ENCODE results near the gene ACKR3.

Gene ACKR3

GRCh38 chr2:236576953-236577352, 7.3 kb downstream of the ACKR3 start:
- no peak for DNase-seq (ENCODE audit: low read depth)
- H3K4me3 ChIP-seq (ENCODE audit: low read depth, low read length), result no peak overlapping the region
- TF ChIP-seq, protein P1, sequence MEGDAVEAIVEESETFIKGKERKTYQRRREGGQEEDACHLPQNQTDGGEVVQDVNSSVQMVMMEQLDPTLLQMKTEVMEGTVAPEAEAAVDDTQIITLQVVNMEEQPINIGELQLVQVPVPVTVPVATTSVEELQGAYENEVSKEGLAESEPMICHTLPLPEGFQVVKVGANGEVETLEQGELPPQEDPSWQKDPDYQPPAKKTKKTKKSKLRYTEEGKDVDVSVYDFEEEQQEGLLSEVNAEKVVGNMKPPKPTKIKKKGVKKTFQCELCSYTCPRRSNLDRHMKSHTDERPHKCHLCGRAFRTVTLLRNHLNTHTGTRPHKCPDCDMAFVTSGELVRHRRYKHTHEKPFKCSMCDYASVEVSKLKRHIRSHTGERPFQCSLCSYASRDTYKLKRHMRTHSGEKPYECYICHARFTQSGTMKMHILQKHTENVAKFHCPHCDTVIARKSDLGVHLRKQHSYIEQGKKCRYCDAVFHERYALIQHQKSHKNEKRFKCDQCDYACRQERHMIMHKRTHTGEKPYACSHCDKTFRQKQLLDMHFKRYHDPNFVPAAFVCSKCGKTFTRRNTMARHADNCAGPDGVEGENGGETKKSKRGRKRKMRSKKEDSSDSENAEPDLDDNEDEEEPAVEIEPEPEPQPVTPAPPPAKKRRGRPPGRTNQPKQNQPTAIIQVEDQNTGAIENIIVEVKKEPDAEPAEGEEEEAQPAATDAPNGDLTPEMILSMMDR (IDR thresholded peaks at IDR 0.05; ENCODE audit: insufficient read depth, low read depth, low read length, missing control alignments), result no peak

- no peak for DNase-seq (ENCODE audit: low read depth)
- H3K4me3 ChIP-seq (ENCODE audit: low read depth, low read length), result no peak overlapping the region
- TF ChIP-seq, protein P1 (IDR thresholded peaks at IDR 0.05; ENCODE audit: insufficient read depth, low read depth, low read length, missing control alignments), result no peak
Observed at GRCh38 chr2:236577481-236578410, 8.1 kb downstream of the ACKR3 start.

DNA sequence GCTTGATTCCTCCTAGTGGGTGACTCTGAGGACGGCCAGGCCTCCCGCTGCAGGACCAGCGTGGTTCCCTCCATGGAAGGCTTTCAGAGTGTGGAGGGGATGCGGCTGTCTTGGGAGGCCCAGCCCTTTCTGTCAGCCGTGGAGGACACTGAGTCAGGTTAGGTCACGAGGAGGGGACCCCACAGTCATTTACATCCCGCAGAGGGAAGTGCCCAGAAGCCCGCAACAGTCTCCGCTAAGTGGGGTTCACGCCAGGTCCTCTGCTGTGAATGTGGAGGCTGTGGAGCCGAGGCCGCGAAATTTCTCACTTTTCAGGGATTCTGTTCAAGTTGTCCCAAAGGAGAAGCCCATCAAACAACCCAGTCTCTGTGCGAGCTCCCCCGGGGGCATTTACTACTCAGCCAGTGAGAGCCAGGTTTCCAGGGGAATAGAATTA, 8.8 kb downstream of the ACKR3 start:
- DNase-seq (ENCODE audit: low read depth), result no peak
- TF ChIP-seq, protein P1 (IDR thresholded peaks at IDR 0.05; ENCODE audit: insufficient read depth, low read depth, low read length, missing control alignments), result no peak
- H3K4me3 ChIP-seq (ENCODE audit: low read depth, low read length), result no peak overlapping the region

DNA sequence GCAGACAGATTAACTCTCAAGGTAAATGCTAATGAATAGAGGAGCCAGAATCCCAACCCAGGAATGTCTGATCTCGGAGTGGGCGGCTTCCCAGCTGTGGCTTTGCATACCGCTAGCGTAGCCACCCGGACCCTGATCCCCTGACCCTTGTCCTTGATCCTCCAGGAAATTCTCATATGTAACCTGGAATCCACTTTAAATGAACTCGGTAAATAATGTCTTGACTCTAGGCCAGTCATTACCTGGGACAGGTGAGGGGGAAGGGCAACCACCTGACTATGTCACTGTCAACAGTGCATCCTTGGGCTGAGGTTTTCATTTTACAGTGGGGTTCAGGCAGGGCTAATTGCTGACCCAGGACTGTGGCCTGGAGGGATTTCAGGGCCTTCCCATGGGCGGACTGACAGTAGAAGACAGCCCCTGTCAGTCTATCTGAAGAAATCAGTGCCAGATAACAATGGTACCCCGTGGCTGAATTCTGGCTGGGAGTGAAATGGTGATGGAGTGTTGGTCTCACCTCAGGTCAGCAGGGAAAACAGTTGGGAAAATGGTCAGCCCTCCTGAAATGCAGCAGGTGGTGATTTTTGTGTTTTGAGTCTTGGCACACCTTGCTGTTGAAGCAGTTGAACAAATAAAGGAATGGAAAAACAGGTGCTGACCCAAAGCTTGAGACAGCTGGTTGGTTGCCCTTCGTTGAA, 9.6 kb downstream of the ACKR3 start:
- H3K4me3 ChIP-seq (ENCODE audit: low read depth, low read length), result no peak overlapping the region
- TF ChIP-seq, protein P1 (IDR thresholded peaks at IDR 0.05; ENCODE audit: insufficient read depth, low read depth, low read length, missing control alignments), result no peak
- no peak for DNase-seq (ENCODE audit: low read depth)

- TF ChIP-seq, protein P1 (IDR thresholded peaks at IDR 0.05; ENCODE audit: insufficient read depth, low read depth, low read length, missing control alignments), result no peak
- no peak for DNase-seq (ENCODE audit: low read depth)
- H3K4me3 ChIP-seq (ENCODE audit: low read depth, low read length), result no peak overlapping the region
Observed at GRCh38 chr2:236579746-236580315, 10.2 kb downstream of the ACKR3 start.

DNA sequence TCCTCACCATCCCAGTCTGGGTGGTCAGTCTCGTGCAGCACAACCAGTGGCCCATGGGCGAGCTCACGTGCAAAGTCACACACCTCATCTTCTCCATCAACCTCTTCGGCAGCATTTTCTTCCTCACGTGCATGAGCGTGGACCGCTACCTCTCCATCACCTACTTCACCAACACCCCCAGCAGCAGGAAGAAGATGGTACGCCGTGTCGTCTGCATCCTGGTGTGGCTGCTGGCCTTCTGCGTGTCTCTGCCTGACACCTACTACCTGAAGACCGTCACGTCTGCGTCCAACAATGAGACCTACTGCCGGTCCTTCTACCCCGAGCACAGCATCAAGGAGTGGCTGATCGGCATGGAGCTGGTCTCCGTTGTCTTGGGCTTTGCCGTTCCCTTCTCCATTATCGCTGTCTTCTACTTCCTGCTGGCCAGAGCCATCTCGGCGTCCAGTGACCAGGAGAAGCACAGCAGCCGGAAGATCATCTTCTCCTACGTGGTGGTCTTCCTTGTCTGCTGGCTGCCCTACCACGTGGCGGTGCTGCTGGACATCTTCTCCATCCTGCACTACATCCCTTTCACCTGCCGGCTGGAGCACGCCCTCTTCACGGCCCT, 11.2 kb downstream of the ACKR3 start:
- DNase-seq (ENCODE audit: low read depth), result no peak
- H3K4me3 ChIP-seq (ENCODE audit: low read depth, low read length), result no peak overlapping the region
- TF ChIP-seq, protein P1 (IDR thresholded peaks at IDR 0.05; ENCODE audit: insufficient read depth, low read depth, low read length, missing control alignments), result no peak

Data from GM12865 (cell line).